ENCODE results near the gene THBS1.

The THBS1 gene

DNA sequence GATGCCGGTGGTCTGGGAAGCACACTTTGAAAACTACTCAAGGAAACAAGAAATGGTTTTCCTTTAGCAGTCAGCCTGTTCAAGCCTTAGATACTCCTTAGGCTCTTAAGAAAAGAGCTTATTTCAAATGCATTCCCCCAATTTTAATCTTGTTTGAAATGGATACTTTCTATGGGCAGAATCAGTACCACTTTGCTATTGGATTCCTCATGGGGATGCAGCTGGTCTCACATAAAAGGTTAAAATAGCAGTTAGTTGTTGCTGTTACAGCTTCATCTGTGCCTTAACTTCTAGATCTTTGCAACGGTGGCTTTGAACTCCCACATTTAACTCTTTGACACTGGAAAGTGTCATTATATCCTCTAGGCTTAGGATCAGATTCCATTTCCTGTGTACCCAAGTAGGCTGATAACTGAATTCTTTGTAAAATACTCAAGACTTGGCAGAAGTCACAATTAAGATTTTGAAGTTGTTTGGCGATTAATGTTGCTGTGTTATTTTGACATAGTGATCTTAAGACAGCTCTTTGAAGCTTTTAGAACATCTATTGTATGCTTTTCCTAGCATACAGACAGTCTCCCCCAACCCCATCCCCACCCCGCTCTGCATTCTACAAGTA lies 2.2 kb downstream of the THBS1 start:
- no peak for ATAC-seq
- no peak for TF ChIP-seq ZNF8 (CRISPR knock-in tag; IDR thresholded peaks at IDR 0.05)
- TF ChIP-seq RARB (CRISPR knock-in tag; IDR thresholded peaks at IDR 0.05), result no peak
- no peak for TF ChIP-seq GLIS3 (CRISPR knock-in tag; IDR thresholded peaks at IDR 0.05)
- no peak for TF ChIP-seq TOX (CRISPR knock-in tag; IDR thresholded peaks at IDR 0.05; ENCODE audit: borderline replicate concordance)
- TF ChIP-seq ZNF565 (CRISPR knock-in tag; conservative IDR thresholded peaks at IDR 0.05; ENCODE audit: low read depth), result no peak
- TF ChIP-seq, protein P1, sequence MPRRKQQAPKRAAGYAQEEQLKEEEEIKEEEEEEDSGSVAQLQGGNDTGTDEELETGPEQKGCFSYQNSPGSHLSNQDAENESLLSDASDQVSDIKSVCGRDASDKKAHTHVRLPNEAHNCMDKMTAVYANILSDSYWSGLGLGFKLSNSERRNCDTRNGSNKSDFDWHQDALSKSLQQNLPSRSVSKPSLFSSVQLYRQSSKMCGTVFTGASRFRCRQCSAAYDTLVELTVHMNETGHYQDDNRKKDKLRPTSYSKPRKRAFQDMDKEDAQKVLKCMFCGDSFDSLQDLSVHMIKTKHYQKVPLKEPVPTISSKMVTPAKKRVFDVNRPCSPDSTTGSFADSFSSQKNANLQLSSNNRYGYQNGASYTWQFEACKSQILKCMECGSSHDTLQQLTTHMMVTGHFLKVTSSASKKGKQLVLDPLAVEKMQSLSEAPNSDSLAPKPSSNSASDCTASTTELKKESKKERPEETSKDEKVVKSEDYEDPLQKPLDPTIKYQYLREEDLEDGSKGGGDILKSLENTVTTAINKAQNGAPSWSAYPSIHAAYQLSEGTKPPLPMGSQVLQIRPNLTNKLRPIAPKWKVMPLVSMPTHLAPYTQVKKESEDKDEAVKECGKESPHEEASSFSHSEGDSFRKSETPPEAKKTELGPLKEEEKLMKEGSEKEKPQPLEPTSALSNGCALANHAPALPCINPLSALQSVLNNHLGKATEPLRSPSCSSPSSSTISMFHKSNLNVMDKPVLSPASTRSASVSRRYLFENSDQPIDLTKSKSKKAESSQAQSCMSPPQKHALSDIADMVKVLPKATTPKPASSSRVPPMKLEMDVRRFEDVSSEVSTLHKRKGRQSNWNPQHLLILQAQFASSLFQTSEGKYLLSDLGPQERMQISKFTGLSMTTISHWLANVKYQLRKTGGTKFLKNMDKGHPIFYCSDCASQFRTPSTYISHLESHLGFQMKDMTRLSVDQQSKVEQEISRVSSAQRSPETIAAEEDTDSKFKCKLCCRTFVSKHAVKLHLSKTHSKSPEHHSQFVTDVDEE (CRISPR knock-in tag; IDR thresholded peaks at IDR 0.05), result no peak
- TF ChIP-seq TCF4 (CRISPR knock-in tag; IDR thresholded peaks at IDR 0.05; ENCODE audit: borderline replicate concordance), result no peak
- TF ChIP-seq OSR1 (CRISPR knock-in tag; IDR thresholded peaks at IDR 0.05), result no peak
- TF ChIP-seq PPARA (CRISPR knock-in tag; IDR thresholded peaks at IDR 0.05; ENCODE audit: borderline replicate concordance), result no peak
- TF ChIP-seq ZFP30 (CRISPR knock-in tag; IDR thresholded peaks at IDR 0.05), result no peak
- TF ChIP-seq ISL1 (CRISPR knock-in tag; IDR thresholded peaks at IDR 0.05), result no peak
- no peak for TF ChIP-seq ZC3H10 (CRISPR knock-in tag; IDR thresholded peaks at IDR 0.05)
- TF ChIP-seq, protein P2, sequence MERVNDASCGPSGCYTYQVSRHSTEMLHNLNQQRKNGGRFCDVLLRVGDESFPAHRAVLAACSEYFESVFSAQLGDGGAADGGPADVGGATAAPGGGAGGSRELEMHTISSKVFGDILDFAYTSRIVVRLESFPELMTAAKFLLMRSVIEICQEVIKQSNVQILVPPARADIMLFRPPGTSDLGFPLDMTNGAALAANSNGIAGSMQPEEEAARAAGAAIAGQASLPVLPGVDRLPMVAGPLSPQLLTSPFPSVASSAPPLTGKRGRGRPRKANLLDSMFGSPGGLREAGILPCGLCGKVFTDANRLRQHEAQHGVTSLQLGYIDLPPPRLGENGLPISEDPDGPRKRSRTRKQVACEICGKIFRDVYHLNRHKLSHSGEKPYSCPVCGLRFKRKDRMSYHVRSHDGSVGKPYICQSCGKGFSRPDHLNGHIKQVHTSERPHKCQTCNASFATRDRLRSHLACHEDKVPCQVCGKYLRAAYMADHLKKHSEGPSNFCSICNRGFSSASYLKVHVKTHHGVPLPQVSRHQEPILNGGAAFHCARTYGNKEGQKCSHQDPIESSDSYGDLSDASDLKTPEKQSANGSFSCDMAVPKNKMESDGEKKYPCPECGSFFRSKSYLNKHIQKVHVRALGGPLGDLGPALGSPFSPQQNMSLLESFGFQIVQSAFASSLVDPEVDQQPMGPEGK (CRISPR knock-in tag; IDR thresholded peaks at IDR 0.05; ENCODE audit: borderline replicate concordance), result no peak

DNA sequence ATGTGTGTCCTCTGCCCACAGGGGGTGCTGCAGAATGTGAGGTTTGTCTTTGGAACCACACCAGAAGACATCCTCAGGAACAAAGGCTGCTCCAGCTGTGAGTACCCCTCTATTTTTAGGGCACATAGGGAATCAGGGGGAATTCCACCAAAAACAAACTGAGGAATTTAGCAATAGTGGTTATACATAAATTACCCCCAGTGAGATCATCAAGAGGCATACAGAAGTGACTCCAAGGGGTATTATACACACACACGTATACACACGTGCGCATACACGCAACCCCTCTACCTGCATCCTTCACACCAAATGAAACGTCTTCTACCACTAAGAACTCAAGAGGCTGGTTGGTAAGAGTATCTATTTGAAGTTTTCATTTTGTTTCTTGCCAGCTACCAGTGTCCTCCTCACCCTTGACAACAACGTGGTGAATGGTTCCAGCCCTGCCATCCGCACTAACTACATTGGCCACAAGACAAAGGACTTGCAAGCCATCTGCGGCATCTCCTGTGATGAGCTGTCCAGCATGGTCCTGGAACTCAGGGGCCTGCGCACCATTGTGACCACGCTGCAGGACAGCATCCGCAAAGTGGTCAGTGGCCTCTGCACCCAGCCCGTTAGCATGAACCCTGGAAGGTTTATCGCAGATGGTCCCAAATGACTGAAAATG lies 2.9 kb downstream of the THBS1 start:
- TF ChIP-seq, protein P2 (CRISPR knock-in tag; IDR thresholded peaks at IDR 0.05; ENCODE audit: borderline replicate concordance), result no peak
- ATAC-seq, result no peak

DNA sequence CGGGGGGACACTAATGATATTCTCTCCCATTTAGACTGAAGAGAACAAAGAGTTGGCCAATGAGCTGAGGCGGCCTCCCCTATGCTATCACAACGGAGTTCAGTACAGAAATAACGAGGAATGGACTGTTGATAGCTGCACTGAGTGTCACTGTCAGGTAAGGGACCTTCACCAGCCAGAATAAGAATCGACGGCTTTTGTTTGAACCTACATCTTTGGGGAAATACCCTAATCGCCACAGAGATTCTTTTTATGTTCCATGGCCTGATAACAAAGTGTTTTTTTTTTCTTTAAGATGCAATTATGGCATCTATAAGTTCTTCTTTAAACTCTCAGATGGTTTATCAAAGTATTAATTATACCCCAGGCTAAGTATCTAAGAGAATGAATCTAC lies 3.4 kb downstream of the THBS1 start:
- ATAC-seq, result no peak
- TF ChIP-seq BACH2 (CRISPR knock-in tag; IDR thresholded peaks at IDR 0.05; ENCODE audit: borderline replicate concordance) (no peak), GLIS3 (CRISPR knock-in tag; IDR thresholded peaks at IDR 0.05) (no peak), ZFP3 (CRISPR knock-in tag; IDR thresholded peaks at IDR 0.05) (no peak)

DNA sequence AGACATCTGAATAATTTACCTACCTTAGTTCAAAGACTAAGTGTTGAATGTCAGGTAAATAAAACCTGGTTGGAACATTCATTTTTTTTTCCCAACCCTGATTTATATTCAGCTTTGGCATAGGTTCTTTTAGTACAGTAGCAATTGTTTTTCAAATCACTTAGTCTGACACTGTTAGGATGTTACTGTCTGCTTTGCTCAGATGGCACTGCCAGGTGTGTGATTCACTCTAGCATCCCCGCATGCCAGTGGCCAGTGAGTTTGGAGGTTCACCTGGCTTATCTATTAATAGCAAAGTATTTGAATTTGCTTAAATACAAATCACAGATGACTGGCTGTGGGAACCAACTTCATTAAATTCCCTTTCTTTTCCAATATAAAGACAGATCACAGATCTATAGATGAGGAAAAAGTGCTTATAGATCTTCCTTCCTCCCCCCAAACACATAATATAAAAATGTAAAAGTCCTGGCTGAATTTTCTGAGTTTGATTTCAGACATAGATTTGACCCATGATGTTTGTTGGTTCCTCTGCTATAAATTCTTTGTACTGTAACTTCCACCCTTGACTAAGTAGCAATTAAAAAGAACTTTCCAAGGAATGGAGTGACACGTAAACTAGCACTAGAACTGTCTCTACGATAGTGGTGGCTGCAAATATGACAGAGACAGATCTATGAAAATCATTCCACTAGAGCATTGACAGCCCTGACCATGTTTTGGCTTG lies 3.9 kb downstream of the THBS1 start:
- TF ChIP-seq ZFP30 (CRISPR knock-in tag; IDR thresholded peaks at IDR 0.05) (no peak), CSDC2 (CRISPR knock-in tag; IDR thresholded peaks at IDR 0.05) (no peak), ZFP3 (CRISPR knock-in tag; IDR thresholded peaks at IDR 0.05) (no peak), SNAI2 (CRISPR knock-in tag; IDR thresholded peaks at IDR 0.05) (no peak)
- TF ChIP-seq, protein P3, sequence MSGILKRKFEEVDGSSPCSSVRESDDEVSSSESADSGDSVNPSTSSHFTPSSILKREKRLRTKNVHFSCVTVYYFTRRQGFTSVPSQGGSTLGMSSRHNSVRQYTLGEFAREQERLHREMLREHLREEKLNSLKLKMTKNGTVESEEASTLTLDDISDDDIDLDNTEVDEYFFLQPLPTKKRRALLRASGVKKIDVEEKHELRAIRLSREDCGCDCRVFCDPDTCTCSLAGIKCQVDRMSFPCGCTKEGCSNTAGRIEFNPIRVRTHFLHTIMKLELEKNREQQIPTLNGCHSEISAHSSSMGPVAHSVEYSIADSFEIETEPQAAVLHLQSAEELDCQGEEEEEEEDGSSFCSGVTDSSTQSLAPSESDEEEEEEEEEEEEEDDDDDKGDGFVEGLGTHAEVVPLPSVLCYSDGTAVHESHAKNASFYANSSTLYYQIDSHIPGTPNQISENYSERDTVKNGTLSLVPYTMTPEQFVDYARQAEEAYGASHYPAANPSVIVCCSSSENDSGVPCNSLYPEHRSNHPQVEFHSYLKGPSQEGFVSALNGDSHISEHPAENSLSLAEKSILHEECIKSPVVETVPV (CRISPR knock-in tag; IDR thresholded peaks at IDR 0.05), result no peak
- no peak for ATAC-seq

Measured in SK-N-SH treated with all-trans-retinoic acid at 6 μM for 48 hours (cell line).